Liver (tissue), 9 donors: ENCODE measurements around the gene EDIL3. TPM values are rescaled to one million over a fixed set of nuclear protein-coding genes. Genes with fewer than 3 reads are reported as not detected.

ENCODE experiments used
- DNase-seq: peaks from one replicate; pipeline ENCODE4 v3.0.0-alpha.2; 2017; ENCODE audit warnings: low spot score
- H3K27ac ChIP-seq, 2 donors: one replicate each; pipeline ENCODE4 v1.7.0; 2013; ENCODE audit warnings: inconsistent platforms in 2 of 2, low read length in 2 of 2, control low read depth in 1 of 2, low read depth in 1 of 2, mild to moderate bottlenecking in 1 of 2
- H3K27me3 ChIP-seq, 4 donors: one replicate each; pipeline versions ENCODE4 v1.6.1 to v1.7.0; 2013; ENCODE audit warnings: low read length in 3 of 4, inconsistent platforms in 1 of 4, mild to moderate bottlenecking in 1 of 4, moderate library complexity in 1 of 4; ENCODE audit not compliant: control insufficient read depth in 4 of 4, insufficient read depth in 4 of 4
- H3K36me3 ChIP-seq, 4 donors: one replicate each; pipeline versions ENCODE4 v1.6.1 to v1.7.0; 2013; ENCODE audit warnings: low read length in 3 of 4, mild to moderate bottlenecking in 3 of 4, low read depth in 1 of 4, moderate library complexity in 1 of 4; ENCODE audit not compliant: control insufficient read depth in 4 of 4, insufficient read depth in 3 of 4
- H3K4me1 ChIP-seq, 4 donors: one replicate each; pipeline versions ENCODE4 v1.6.1 to v1.7.0; 2013; ENCODE audit warnings: low read length in 3 of 4, mild to moderate bottlenecking in 3 of 4, moderate library complexity in 1 of 4; ENCODE audit not compliant: control insufficient read depth in 4 of 4, insufficient read depth in 4 of 4
- H3K4me3 ChIP-seq, 3 donors: one replicate each; pipeline versions ENCODE4 v1.6.1 to v1.7.0; 2013; ENCODE audit warnings: low read length in 3 of 3, control low read depth in 1 of 3, low read depth in 1 of 3, mild to moderate bottlenecking in 1 of 3
- H3K9ac ChIP-seq, 2 donors: one replicate each; pipeline ENCODE4 v1.7.0; 2013; ENCODE audit warnings: low read length in 2 of 2, mild to moderate bottlenecking in 2 of 2, moderate library complexity in 2 of 2, control low read depth in 1 of 2, low read depth in 1 of 2
- H3K9me3 ChIP-seq, 4 donors: one replicate each; pipeline versions ENCODE4 v1.6.1 to v1.7.0; 2013; ENCODE audit warnings: low read length in 3 of 4; ENCODE audit not compliant: control insufficient read depth in 4 of 4
- EGR1 ChIP-seq, 2 donors: IDR thresholded peaks; 2 replicates each; pipeline ENCODE4 v1.6.1; 2016 to 2018; ENCODE audit warnings: antibody characterized with exemption in 2 of 2, low read depth in 2 of 2
- FOXA1 ChIP-seq: IDR thresholded peaks from 2 replicates; pipeline ENCODE4 v1.6.1; 2016; ENCODE audit warnings: antibody characterized with exemption
- FOXA2 ChIP-seq: IDR thresholded peaks from 2 replicates; pipeline ENCODE4 v1.6.1; 2016; ENCODE audit warnings: antibody characterized with exemption
- GABPA ChIP-seq, 2 donors: IDR thresholded peaks in 1 of 2; conservative IDR thresholded peaks in 1 of 2; 2 replicates each; pipeline ENCODE4 v1.6.1; 2016; ENCODE audit warnings: antibody characterized with exemption in 2 of 2, mild to moderate bottlenecking in 1 of 2, moderate library complexity in 1 of 2
- HNF4A ChIP-seq, 2 donors: conservative IDR thresholded peaks; 2 replicates each; pipeline ENCODE4 v1.6.1; 2016; ENCODE audit warnings: antibody characterized with exemption in 2 of 2, mild to moderate bottlenecking in 2 of 2
- HNF4G ChIP-seq: IDR thresholded peaks from 2 replicates; pipeline ENCODE4 v1.6.1; 2016; ENCODE audit warnings: antibody characterized with exemption
- JUND ChIP-seq, 2 donors: IDR thresholded peaks; 2 replicates each; pipeline ENCODE4 v1.6.1; 2016; ENCODE audit warnings: antibody characterized with exemption in 2 of 2
- NR2F2 ChIP-seq: IDR thresholded peaks from 2 replicates; pipeline ENCODE4 v1.6.1; 2016; ENCODE audit warnings: antibody characterized with exemption
- RAD21 ChIP-seq, 2 donors: IDR thresholded peaks; 2 replicates each; pipeline ENCODE4 v1.6.1; 2016; ENCODE audit warnings: antibody characterized with exemption in 2 of 2, mild to moderate bottlenecking in 2 of 2
- RXRA ChIP-seq, 2 donors: IDR thresholded peaks; 2 replicates each; pipeline ENCODE4 v1.6.1; 2017 to 2018; ENCODE audit warnings: antibody characterized with exemption in 2 of 2, mild to moderate bottlenecking in 1 of 2
- SP1 ChIP-seq: IDR thresholded peaks from 2 replicates; pipeline ENCODE4 v1.6.1; 2018; ENCODE audit warnings: antibody characterized with exemption, mild to moderate bottlenecking
- TAF1 ChIP-seq: conservative IDR thresholded peaks from 2 replicates; pipeline ENCODE4 v1.6.1; 2016; ENCODE audit warnings: antibody characterized with exemption, mild to moderate bottlenecking
- YY1 ChIP-seq: IDR thresholded peaks from 2 replicates; pipeline ENCODE4 v1.6.1; 2016; ENCODE audit warnings: antibody characterized with exemption, mild to moderate bottlenecking
- WGBS: extraction: QIAGEN DNeasy Blood & Tissue Kit; methylation state at CpG from one replicate; pipeline ENCODE4 v1.1.7; 2013; 5-methylcytosine and 5-hydroxymethylcytosine counted together
- polyA plus RNA-seq, 2 donors: library from polyadenylated mRNA; stranded (reverse) in 1 of 2; unstranded in 1 of 2; fragments of 200-250 nt in 1 of 2; fragments of >200 nt in 1 of 2; fragmentation: Nextera tagmentation in 1 of 2; extraction: Ambion mirVana in 1 of 2; gene quantifications; one replicate each; pipeline versions ENCODE4 v1.2.1 to v1.2.3, GENCODE V29; 2013 to 2015
- total RNA-seq, 2 donors: library from RNA; depleted of rRNA; stranded (reverse); fragments of >200 nt; gene quantifications; one replicate each; pipeline ENCODE4 v1.2.3, GENCODE V29; 2014
- TF ChIP-seq, protein P1 (sequence below): IDR thresholded peaks from 2 replicates; pipeline ENCODE4 v1.6.1; 2016; ENCODE audit warnings: antibody characterized with exemption
- TF ChIP-seq, protein P2 (sequence below): fragments of 150-350 bp; IDR thresholded peaks from 2 replicates; pipeline ENCODE4 v1.5.1; 2017; ENCODE audit warnings: improper control_type of control experiment, low read depth, low read length; ENCODE audit not compliant: missing input control
- TF ChIP-seq, protein P3 (sequence below): IDR thresholded peaks from 2 replicates; pipeline ENCODE4 v1.6.1; 2016; ENCODE audit warnings: antibody characterized with exemption
- TF ChIP-seq, protein P4 (sequence below): IDR thresholded peaks from 2 replicates; pipeline ENCODE4 v1.6.1; 2016; ENCODE audit warnings: antibody characterized with exemption, mild to moderate bottlenecking
- TF ChIP-seq, protein P5 (sequence below): IDR thresholded peaks from 2 replicates; pipeline ENCODE4 v1.6.1; 2016; ENCODE audit warnings: antibody characterized with exemption
- donor health status: healthy.
- donor health status: healthy.
- donor health status: healthy.
- donor health status: healthy.
- donor health status: healthy.

Gene EDIL3
- total and polyA plus RNA-seq, 4 donors, result 0.33 to 12.0 (median 0.76) TPM

DNA sequence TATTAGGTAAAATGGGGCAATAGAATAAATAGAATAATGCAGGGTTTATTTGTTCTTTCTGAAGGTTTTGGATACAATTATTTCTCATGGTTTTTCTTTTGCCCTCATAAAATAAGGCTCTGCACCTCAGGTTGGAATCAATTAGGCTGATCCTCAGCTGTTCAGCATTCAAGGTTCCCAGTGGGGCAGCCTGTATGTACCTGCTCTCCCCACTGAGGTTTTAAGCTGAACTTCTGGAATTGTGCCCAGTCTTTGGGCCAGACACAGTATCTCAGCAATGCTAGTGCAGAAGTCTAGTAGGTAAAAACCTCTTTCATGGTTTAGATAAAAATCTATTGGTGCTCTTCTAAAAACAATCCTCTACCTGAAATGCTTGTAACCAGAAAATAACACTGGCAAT lies 98.0 kb downstream of the EDIL3 start:
- peaks cover 0 to 3% (median 0%) of the 10 kb centered on the region in 4 donors for H3K27me3 ChIP-seq
- DNase-seq, result no peak
- TF ChIP-seq HNF4G (no peak), HNF4A (conservative IDR thresholded peaks at IDR 0.05) (no peak)
- no peaks in the 10 kb centered on the region for H3K36me3 ChIP-seq
- no peaks in the 10 kb centered on the region for H3K4me1 ChIP-seq
- H3K4me3 ChIP-seq, result no peak overlapping the region
- no peak overlapping the region for H3K9ac ChIP-seq
- H3K9me3 ChIP-seq, result no peaks in the 10 kb centered on the region
- H3K27ac ChIP-seq, result no peak overlapping the region

DNA sequence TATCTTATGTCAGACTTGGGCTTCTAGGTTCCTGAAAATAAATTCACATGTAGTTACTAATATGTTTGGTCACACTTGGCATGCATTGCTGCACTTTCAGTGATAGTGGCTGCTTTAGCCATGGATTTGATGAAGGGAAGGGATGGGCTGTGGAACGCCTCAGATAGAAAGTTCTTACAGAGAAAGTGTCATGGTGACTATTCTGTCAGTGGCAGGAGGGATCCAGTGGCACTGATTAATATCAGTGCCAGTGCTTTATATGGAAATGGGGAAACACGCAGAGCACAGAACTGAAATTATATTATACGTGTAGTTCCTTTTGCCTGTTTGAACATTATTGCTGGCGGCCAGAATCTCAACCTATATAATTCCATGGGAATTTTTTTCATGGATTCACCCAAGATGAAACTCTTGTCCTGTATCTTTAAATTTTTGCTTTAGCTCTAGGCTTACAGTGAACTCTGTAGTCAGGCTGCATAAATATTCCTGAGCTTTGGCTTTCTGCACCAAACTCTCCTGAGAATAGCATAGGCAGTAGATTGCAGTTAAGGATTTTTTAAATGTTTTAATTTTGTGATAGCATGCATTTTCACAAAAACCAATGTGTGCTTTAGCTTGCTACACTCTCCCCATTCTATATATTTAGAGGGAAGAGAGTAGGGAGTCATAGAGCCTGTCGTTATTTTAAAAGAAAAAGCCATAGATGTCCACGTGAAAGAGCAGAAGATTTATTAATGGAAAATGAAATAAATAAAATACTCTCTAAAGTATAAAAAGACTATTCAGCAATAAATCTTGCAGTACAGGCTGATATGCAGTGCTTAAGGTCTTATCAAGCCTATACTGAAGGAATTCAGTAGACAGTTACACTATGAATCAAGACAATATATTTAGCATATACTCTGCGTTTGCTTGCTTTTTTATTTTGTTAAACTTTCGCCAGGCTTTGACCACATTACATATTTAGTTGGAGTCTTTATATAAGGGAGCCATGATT lies 98.7 kb downstream of the EDIL3 start:
- WGBS, result 86% methylated on average over 8 of the region's 8 CpGs
- no peak for DNase-seq
- Histone ChIP-seq H3K9me3 (no peaks in the 10 kb centered on the region), H3K4me3 (no peak overlapping the region), H3K9ac (no peak overlapping the region), H3K27me3 (peaks cover 0 to 3% (median 0%) of the 10 kb centered on the region in 4 donors), H3K4me1 (no peaks in the 10 kb centered on the region), H3K27ac (no peak overlapping the region), H3K36me3 (no peaks in the 10 kb centered on the region)
- TF ChIP-seq YY1, result no peak
- no peak for TF ChIP-seq GABPA (IDR thresholded peaks at IDR 0.05 in 1 of 2, conservative IDR thresholded peaks at IDR 0.05 in 1 of 2)
- no peak for TF ChIP-seq RAD21 (IDR thresholded peaks at IDR 0.05)
- no peak for TF ChIP-seq SP1
- no peak for TF ChIP-seq JUND (IDR thresholded peaks at IDR 0.05)
- no peak for TF ChIP-seq HNF4G
- TF ChIP-seq, protein P1, sequence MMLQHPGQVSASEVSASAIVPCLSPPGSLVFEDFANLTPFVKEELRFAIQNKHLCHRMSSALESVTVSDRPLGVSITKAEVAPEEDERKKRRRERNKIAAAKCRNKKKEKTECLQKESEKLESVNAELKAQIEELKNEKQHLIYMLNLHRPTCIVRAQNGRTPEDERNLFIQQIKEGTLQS, result no peak
- no peak for TF ChIP-seq EGR1 (IDR thresholded peaks at IDR 0.05; ENCODE audit: low read depth in 2 of 2)
- TF ChIP-seq, protein P2, sequence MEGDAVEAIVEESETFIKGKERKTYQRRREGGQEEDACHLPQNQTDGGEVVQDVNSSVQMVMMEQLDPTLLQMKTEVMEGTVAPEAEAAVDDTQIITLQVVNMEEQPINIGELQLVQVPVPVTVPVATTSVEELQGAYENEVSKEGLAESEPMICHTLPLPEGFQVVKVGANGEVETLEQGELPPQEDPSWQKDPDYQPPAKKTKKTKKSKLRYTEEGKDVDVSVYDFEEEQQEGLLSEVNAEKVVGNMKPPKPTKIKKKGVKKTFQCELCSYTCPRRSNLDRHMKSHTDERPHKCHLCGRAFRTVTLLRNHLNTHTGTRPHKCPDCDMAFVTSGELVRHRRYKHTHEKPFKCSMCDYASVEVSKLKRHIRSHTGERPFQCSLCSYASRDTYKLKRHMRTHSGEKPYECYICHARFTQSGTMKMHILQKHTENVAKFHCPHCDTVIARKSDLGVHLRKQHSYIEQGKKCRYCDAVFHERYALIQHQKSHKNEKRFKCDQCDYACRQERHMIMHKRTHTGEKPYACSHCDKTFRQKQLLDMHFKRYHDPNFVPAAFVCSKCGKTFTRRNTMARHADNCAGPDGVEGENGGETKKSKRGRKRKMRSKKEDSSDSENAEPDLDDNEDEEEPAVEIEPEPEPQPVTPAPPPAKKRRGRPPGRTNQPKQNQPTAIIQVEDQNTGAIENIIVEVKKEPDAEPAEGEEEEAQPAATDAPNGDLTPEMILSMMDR, result no peak
- TF ChIP-seq RXRA (IDR thresholded peaks at IDR 0.05), result no peak
- TF ChIP-seq, protein P3, sequence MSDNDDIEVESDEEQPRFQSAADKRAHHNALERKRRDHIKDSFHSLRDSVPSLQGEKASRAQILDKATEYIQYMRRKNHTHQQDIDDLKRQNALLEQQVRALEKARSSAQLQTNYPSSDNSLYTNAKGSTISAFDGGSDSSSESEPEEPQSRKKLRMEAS, result no peak
- TF ChIP-seq, protein P4, sequence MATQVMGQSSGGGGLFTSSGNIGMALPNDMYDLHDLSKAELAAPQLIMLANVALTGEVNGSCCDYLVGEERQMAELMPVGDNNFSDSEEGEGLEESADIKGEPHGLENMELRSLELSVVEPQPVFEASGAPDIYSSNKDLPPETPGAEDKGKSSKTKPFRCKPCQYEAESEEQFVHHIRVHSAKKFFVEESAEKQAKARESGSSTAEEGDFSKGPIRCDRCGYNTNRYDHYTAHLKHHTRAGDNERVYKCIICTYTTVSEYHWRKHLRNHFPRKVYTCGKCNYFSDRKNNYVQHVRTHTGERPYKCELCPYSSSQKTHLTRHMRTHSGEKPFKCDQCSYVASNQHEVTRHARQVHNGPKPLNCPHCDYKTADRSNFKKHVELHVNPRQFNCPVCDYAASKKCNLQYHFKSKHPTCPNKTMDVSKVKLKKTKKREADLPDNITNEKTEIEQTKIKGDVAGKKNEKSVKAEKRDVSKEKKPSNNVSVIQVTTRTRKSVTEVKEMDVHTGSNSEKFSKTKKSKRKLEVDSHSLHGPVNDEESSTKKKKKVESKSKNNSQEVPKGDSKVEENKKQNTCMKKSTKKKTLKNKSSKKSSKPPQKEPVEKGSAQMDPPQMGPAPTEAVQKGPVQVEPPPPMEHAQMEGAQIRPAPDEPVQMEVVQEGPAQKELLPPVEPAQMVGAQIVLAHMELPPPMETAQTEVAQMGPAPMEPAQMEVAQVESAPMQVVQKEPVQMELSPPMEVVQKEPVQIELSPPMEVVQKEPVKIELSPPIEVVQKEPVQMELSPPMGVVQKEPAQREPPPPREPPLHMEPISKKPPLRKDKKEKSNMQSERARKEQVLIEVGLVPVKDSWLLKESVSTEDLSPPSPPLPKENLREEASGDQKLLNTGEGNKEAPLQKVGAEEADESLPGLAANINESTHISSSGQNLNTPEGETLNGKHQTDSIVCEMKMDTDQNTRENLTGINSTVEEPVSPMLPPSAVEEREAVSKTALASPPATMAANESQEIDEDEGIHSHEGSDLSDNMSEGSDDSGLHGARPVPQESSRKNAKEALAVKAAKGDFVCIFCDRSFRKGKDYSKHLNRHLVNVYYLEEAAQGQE, result no peak
- TF ChIP-seq FOXA2, result no peak
- no peak for TF ChIP-seq NR2F2
- no peak for TF ChIP-seq HNF4A (conservative IDR thresholded peaks at IDR 0.05)
- no peak for TF ChIP-seq FOXA1
- no peak for TF ChIP-seq TAF1
- TF ChIP-seq, protein P5, sequence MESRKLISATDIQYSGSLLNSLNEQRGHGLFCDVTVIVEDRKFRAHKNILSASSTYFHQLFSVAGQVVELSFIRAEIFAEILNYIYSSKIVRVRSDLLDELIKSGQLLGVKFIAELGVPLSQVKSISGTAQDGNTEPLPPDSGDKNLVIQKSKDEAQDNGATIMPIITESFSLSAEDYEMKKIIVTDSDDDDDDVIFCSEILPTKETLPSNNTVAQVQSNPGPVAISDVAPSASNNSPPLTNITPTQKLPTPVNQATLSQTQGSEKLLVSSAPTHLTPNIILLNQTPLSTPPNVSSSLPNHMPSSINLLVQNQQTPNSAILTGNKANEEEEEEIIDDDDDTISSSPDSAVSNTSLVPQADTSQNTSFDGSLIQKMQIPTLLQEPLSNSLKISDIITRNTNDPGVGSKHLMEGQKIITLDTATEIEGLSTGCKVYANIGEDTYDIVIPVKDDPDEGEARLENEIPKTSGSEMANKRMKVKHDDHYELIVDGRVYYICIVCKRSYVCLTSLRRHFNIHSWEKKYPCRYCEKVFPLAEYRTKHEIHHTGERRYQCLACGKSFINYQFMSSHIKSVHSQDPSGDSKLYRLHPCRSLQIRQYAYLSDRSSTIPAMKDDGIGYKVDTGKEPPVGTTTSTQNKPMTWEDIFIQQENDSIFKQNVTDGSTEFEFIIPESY, result no peak
